IPS DF 19.7 (cell line): ENCODE results near the gene GUSB.

Experiments
- DNase-seq: peaks from one replicate; pipeline ENCODE4 v3.0.0-alpha.2; 2013; ENCODE audit warnings: low read depth, low spot score

GUSB gene

GRCh38 chr7:65931685-65932084, 50.3 kb downstream of the GUSB start:
- DNase-seq = no peak

- DNase-seq = no peak
Measured at GRCh38 chr7:65927489-65928448, 54.2 kb downstream of the GUSB start.

GRCh38 chr7:65926588-65926987, 55.4 kb downstream of the GUSB start:
- no peak for DNase-seq

DNA sequence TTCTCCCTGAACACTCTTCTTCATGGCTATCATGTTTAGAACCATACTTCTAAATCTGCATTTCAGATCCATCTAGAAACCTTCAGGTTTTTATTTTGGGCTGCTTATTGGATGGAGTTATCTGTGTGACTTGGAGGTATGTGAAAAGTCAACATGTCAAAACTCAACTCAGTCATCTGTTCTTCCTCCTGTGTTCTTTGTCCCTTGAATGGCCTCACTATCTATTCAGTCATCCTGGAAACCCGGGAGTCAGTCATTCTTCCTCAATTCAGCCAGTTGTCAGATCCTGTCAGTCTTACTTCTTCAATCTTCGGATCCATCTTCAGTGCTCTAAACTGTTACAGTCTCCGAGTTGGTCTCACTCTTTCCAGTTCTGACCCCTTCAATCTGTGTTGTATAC, 57.0 kb downstream of the GUSB start:
- DNase-seq = no peak

GRCh38 chr7:65924193-65924592, 57.8 kb downstream of the GUSB start:
- DNase-seq = no peak

DNA sequence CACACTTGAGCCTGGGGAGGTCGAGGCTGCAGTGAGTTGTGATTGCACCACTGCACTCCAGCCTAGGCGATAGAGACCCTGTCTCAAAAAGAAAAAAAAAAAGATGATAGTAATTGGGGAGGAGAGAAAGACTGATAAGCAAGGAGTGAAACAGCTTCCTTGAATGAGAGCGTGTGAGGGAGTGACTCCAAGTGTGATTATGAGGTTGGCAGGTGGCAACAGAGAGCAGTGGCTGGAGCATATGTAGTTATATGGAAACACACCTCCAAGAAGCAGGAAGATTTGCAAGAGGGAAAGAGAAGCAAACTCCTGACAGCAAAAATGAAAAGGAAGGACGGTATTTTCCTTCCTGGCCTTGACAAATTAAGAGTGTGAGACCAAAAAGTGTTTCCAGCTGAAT, 58.7 kb downstream of the GUSB start:
- DNase-seq = no peak

GRCh38 chr7:65915921-65916657, 65.9 kb downstream of the GUSB start:
- DNase-seq = no peak

DNA sequence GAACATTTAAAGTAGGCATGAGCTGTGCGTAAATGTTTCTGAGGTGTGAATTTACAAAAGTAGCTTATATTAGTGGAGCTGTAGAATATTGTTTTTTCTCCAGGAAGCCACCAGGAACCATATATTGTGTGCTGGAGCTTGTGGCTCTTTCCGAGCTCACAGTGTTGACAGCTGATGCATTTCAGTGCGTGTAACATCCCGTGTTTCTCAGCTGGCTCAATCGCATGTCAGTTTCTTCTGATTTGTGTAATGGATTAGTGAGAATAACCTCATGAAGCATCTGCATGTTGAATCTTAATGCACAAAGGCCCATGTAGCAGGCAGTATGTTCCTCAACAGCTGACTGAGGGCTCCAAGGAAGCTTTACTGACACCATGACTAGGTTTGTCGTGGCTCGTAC, 69.8 kb downstream of the GUSB start:
- DNase-seq = no peak
